ENCODE data around the gene LRRC37B.
"Not testable (repeated sequence)": the region's sequence is repeated elsewhere in the genome, so short reads cannot be mapped to it uniquely, and the experiment has no call there.

The LRRC37B gene

GRCh38 chr17:32086833-32087232 is 79.7 kb downstream of the LRRC37B start:
- DNase-seq (ENCODE audit: low read depth): not testable (repeated sequence)

DNA sequence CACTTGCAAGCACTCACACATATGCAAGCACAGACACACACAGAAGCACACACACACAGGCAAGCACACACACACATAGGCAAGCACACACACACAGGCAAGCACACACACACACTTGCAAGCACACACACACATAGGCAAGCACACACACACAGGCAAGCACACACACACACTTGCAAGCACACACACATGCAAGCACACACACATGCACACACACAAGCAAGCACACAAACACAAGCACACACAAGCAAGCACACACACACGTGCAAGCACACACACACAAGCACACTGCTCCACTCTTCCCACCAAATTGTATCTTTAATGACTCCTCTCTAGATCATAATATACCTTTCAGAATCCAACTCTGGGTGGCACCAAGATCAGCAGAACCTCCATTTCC is 84.9 kb downstream of the LRRC37B start:
- not testable (repeated sequence) for DNase-seq (ENCODE audit: low read depth)

GRCh38 chr17:32099686-32100085 is 92.5 kb downstream of the LRRC37B start:
- DNase-seq (ENCODE audit: low read depth): no peak

- not testable (repeated sequence) for DNase-seq (ENCODE audit: low read depth)
Measured at GRCh38 chr17:32100323-32100722, 93.1 kb downstream of the LRRC37B start.

DNA sequence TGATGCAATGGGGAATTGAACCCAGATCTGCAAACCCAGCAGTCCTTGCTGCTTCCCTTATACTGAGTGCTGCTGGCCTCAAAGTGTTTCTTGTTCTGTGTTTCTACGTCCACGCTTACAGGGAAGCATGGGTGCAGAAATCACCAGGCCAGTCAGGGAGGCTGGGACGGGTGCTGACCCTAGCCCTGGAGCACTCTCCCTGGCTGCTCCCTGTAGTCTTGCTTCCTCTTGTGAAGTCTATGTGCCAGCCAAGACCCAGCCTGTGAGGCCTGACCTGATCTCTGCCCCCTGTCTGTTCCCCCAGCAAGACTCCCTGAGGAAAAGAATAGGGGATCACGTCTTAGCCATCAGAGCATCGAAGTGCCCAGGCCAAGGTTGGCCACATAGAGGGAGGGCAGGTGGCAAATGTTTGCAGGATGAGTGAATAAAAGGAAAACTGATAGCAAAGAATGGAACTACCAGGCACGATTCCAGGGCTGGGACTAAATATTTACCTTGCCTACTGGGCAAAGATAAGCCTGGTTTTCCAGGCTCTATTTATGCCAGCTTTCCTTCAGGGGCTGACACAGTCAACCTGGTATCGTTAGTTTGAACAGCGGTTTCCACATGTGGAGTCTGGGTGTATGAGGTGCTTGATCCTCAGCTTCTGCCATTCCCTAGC is 93.9 kb downstream of the LRRC37B start:
- DNase-seq (ENCODE audit: low read depth): no peak

DNA sequence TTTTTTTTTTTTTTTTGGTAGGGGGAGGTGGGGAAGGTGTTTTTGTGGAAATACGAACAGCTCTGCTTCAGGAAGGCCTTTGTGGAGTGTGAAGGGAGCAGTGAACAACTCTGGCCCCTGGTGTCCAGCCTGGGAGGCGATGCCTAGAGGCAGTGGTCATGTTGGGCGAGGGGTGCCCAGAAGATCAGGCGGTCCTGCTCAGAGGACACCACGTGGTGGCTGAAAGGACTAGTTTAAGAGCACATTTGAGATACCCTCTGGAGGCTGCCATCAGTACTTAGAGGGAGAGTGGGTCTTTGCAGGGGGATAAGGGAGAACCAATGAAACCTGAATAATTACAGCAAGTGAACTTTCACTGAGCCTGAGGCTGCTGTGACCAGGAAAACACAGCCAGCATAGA is 95.0 kb downstream of the LRRC37B start:
- no peak for DNase-seq (ENCODE audit: low read depth)

GRCh38 chr17:32102646-32103186 is 95.5 kb downstream of the LRRC37B start:
- DNase-seq (ENCODE audit: low read depth): no peak

Data from stimulated activated CD8-positive, alpha-beta memory T cell treated with anti-CD3 and anti-CD28 coated beads, Interleukin-12 subunit alpha, Interleukin-12 subunit beta, amount 100 ng/mL, for 4 hours (primary cell).